Endothelial cell of umbilical vein (primary cell): ENCODE measurements around the gene BMX. TPM values are rescaled to one million over a fixed set of nuclear protein-coding genes. Genes with fewer than 3 reads are reported as not detected.

ENCODE experiments used
- BruUV-seq: library from RNA; stranded (reverse); fragments of 400-500 nt; replicated peaks from 2 replicates; lab custom pipeline; 2021; lab: Mats Ljungman, UMichigan
- CTCF ChIA-PET: fragments of 300-600, 350-600 bp; sonication (Branson Sonifier 250); formaldehyde crosslinking; loops from one replicate; lab custom pipeline; 2021; ENCODE audit warnings: antibody characterized with exemption, inconsistent platforms; lab: Charles Lee
- POLR2A ChIA-PET: fragments of 300-600, 350-600 bp; sonication (Branson Sonifier 250); formaldehyde crosslinking; loops from one replicate; lab custom pipeline; 2021; ENCODE audit warnings: antibody characterized with exemption, inconsistent platforms; lab: Charles Lee
- DNase-seq: peaks from one replicate; pipeline ENCODE4 v3.0.0-alpha.2; 2011; ENCODE audit warnings: low read depth, low spot score
- FAIRE-seq: peaks from 2 replicates; lab custom pipeline; 2011; peaks lifted over from hg19 to GRCh38; lab: Jason Lieb, UNC
- H2AFZ ChIP-seq: 2 replicates; pipeline ENCODE4 v1.6.0; 2012; ENCODE audit warnings: low read depth, low read length, control low read depth, inconsistent platforms
- H3K27ac ChIP-seq: 2 replicates; pipeline ENCODE4 v1.5.1; 2011; ENCODE audit warnings: low read depth, mild to moderate bottlenecking, control low read depth, low read length, moderate library complexity; ENCODE audit not compliant: insufficient read depth
- H3K27me3 ChIP-seq, 2 experiments: 2 replicates each; pipeline versions ENCODE4 v1.6.0 to v1.6.1; 2011; ENCODE audit warnings: low read length in 2 of 2, mixed read lengths in 1 of 2; ENCODE audit not compliant: control insufficient read depth in 2 of 2, insufficient read depth in 2 of 2
- H3K36me3 ChIP-seq, 2 experiments: 2 replicates in 1 of 2; 3 replicates in 1 of 2; pipeline ENCODE4 v1.5.1; 2011; ENCODE audit warnings: low read length in 2 of 2, mild to moderate bottlenecking in 1 of 2, moderate library complexity in 1 of 2; ENCODE audit not compliant: control insufficient read depth in 2 of 2, insufficient read depth in 2 of 2; ENCODE audit errors: extremely low read depth in 1 of 2
- H3K4me1 ChIP-seq: 3 replicates; pipeline ENCODE4 v1.5.1; 2011; ENCODE audit warnings: mild to moderate bottlenecking, low read length; ENCODE audit not compliant: control insufficient read depth, insufficient read depth; ENCODE audit errors: extremely low read depth
- H3K4me2 ChIP-seq: 2 replicates; pipeline ENCODE4 v1.6.1; 2011; ENCODE audit warnings: low read length, control low read depth, mixed read lengths; ENCODE audit not compliant: insufficient read depth
- H3K4me3 ChIP-seq, 3 experiments: fragments of 200-600 bp in 1 of 3; sonication (generic), shearing (Covaris generic) in 1 of 3; replicated peaks in 1 of 3; 2 replicates each; pipeline ENCODE4 v1.5.1; 2011 to 2016; ENCODE audit warnings: control low read depth in 3 of 3, low read length in 3 of 3, mild to moderate bottlenecking in 2 of 3, inconsistent platforms in 1 of 3, low read depth in 1 of 3, moderate library complexity in 1 of 3; ENCODE audit not compliant: insufficient read depth in 1 of 3
- H3K79me2 ChIP-seq: 2 replicates; pipeline ENCODE4 v1.6.0; 2012; ENCODE audit warnings: low read length, inconsistent platforms; ENCODE audit not compliant: control insufficient read depth, insufficient read depth
- H3K9ac ChIP-seq: replicated peaks from 2 replicates; pipeline ENCODE3; 2011; ENCODE audit warnings: low read length, control low read depth; ENCODE audit not compliant: insufficient read depth; ENCODE audit errors: extremely low read depth
- H3K9me1 ChIP-seq: replicated peaks from 3 replicates; pipeline ENCODE4 v1.6.0; 2011; ENCODE audit warnings: mild to moderate bottlenecking, low read length; ENCODE audit not compliant: control insufficient read depth, insufficient read depth; ENCODE audit errors: extremely low read depth
- H3K9me3 ChIP-seq: replicated peaks from 2 replicates; pipeline ENCODE4 v1.5.1; 2012; ENCODE audit warnings: low read length, inconsistent platforms; ENCODE audit not compliant: control insufficient read depth, insufficient read depth
- H4K20me1 ChIP-seq: replicated peaks from 2 replicates; pipeline ENCODE3; 2011; ENCODE audit warnings: mild to moderate bottlenecking, low read length; ENCODE audit not compliant: control insufficient read depth, insufficient read depth; ENCODE audit errors: extremely low read depth
- CTCF ChIP-seq, 2 donors: IDR thresholded peaks; 1 replicate in 1 of 2; 2 replicates in 1 of 2; pipeline ENCODE4 v1.5.1; 2011; ENCODE audit warnings: low read length in 2 of 2, mild to moderate bottlenecking in 2 of 2, moderate library complexity in 2 of 2, control low read depth in 1 of 2, inconsistent platforms in 1 of 2, low read depth in 1 of 2; ENCODE audit not compliant: insufficient read depth in 1 of 2; ENCODE audit errors: extremely low read depth in 1 of 2
- EZH2 ChIP-seq: IDR thresholded peaks from 2 replicates; pipeline ENCODE4 v1.6.1; 2012; ENCODE audit warnings: borderline replicate concordance, low read depth, mild to moderate bottlenecking, moderate library complexity, low read length, inconsistent platforms; ENCODE audit not compliant: severe bottlenecking
- FOS ChIP-seq: IDR thresholded peaks from 2 replicates; pipeline ENCODE4 v1.6.1; 2011; ENCODE audit warnings: mild to moderate bottlenecking, low read length, moderate library complexity, borderline replicate concordance; ENCODE audit not compliant: insufficient read depth
- GATA2 ChIP-seq: IDR thresholded peaks from 2 replicates; pipeline ENCODE4 v1.7.0; 2011; ENCODE audit warnings: low read depth, mild to moderate bottlenecking, moderate library complexity, mixed read lengths, low read length; ENCODE audit not compliant: insufficient read length, insufficient read depth
- JUN ChIP-seq: IDR thresholded peaks from 2 replicates; pipeline ENCODE4 v1.6.1; 2011; ENCODE audit warnings: borderline replicate concordance, low read depth; ENCODE audit not compliant: insufficient read length, insufficient read depth
- MAX ChIP-seq: IDR thresholded peaks from 2 replicates; pipeline ENCODE4 v1.6.1; 2011; ENCODE audit not compliant: insufficient read depth, insufficient read length
- MYC ChIP-seq: IDR thresholded peaks from one replicate; pipeline ENCODE4 v1.6.1; 2011; ENCODE audit warnings: mild to moderate bottlenecking, low read depth, low read length
- POLR2A ChIP-seq: IDR thresholded peaks from 2 replicates; pipeline ENCODE4 v1.6.1; 2012; ENCODE audit warnings: low read depth, mild to moderate bottlenecking, control low read depth, low read length
- POLR2AphosphoS5 ChIP-seq: IDR thresholded peaks from 2 replicates; pipeline ENCODE4 v1.6.1; 2012; ENCODE audit warnings: low read depth, mild to moderate bottlenecking, control low read depth, low read length, moderate library complexity; ENCODE audit not compliant: insufficient read depth
- dilution Hi-C: fragments of 300-500 bp; cut with MboI; formaldehyde crosslinking; loops from one replicate; pipeline ENCODE4 v1.15.0; 2019; ENCODE audit warnings: low sequenced_read_pairs; ENCODE audit not compliant: extremely low pct_ligation_motif_present
- intact Hi-C: fragments of 100-400 bp; cut with micrococcal nuclease; formaldehyde crosslinking; loops from one replicate; pipeline ENCODE4 v1.10.0; 2022
- polyA plus RNA-seq, 4 experiments: library from polyadenylated mRNA; depleted of rRNA in 3 of 4; stranded (reverse) in 3 of 4; unstranded in 1 of 4; fragments of >200 nt; gene quantifications; 2 replicates each; pipeline versions ENCODE4 v1.2.1 to v1.2.3, GENCODE V29; 2011 to 2012; ENCODE audit warnings: missing spikeins in 1 of 4
- total RNA-seq: library from RNA; stranded (reverse); gene quantifications from 2 replicates; pipeline ENCODE4 v1.2.3, GENCODE V29; 2021

Gene BMX
- total and polyA plus RNA-seq, 2 donors (not counting 3 experiments of a cell fraction or from before 2014, with no cell fraction given): 49.8 to 105 TPM

GRCh38 chrX:15560924-15561323, 60.3 kb downstream of the BMX start:
- dilution Hi-C loops (no loop called here), intact Hi-C loops (no loop called here)
- Histone ChIP-seq H4K20me1 (no peaks in the 10 kb centered on the region), H3K27ac (no peak overlapping the region), H2AFZ (no peak overlapping the region), H3K27me3 (no peaks in the 10 kb centered on the region), H3K9ac (no peak overlapping the region), H3K4me2 (no peak overlapping the region), H3K9me1 (no peaks in the 10 kb centered on the region), H3K4me1 (peaks cover 16% of the 10 kb centered on the region), H3K79me2 (no peaks in the 10 kb centered on the region), H3K4me3 (no peak overlapping the region), H3K9me3 (no peaks in the 10 kb centered on the region), H3K36me3 (peaks cover 0 to 3% of the 10 kb centered on the region in 2 experiments)
- TF ChIP-seq POLR2AphosphoS5 (no peak), MYC (no peak), MAX (no peak), JUN (no peak), GATA2 (no peak), POLR2A (no peak), FOS (no peak), EZH2 (no peak), CTCF (IDR thresholded peaks at IDR 0.05; ENCODE audit: extremely low read depth in 1 of 2, insufficient read depth in 1 of 2, low read depth in 1 of 2, low read length in 2 of 2) (no peak)
- POLR2A ChIA-PET: no interaction called here
- BruUV-seq: no TSS peak
- DNase-seq (no peak), FAIRE-seq (no peak)
- CTCF ChIA-PET: no interaction called here
